Activated T-cell treated with anti-CD3 and anti-CD28 coated beads for 48 hours (primary cell): ENCODE results near the gene SKP1.
A peak's percentile ranks its signal among the peaks of the same experiment; 100 is the strongest.
"Not testable (repeated sequence)": the region's sequence is repeated elsewhere in the genome, so short reads cannot be mapped to it uniquely, and the experiment has no call there.

Experiments used
- DNase-seq: peaks from one replicate; pipeline ENCODE4 v3.0.0-alpha.2; 2020; ENCODE audit warnings: low read depth

Gene SKP1

DNA sequence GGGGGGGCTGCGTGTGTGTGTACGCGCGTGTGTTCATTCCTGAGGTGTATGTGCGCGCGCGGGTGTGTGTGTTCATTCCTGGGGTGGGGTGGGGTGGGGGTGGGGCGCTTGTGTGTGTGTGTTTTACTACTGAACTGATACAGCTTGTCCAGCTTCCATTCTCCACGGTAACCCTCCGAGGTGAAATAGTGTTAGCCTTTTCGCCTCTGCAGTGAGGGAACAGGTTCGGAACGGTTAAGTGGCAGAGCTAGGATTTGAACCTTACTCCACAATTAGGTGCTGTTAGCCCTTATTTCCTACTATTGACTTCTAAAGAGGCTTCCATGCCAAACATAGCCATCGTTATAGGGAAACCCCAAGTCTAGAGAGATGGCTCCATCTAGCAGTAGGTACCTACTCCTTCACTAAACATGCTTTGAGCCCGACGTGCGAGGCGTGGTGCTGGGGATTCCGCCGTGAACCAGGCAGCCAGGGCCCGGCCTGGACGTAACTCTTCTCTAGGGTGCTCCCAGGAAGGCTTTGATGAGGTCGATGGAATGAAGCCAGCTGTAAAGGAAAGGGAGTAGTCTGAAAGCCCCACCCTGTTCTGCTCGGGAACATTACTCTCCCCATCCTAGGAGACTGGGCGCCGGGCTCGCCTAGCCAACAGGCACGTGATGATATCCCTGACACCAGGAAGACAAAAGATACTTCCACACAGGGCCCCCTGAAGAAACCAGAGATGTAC, 782 bp upstream of the SKP1 start:
- DNase-seq = no peak

DNA sequence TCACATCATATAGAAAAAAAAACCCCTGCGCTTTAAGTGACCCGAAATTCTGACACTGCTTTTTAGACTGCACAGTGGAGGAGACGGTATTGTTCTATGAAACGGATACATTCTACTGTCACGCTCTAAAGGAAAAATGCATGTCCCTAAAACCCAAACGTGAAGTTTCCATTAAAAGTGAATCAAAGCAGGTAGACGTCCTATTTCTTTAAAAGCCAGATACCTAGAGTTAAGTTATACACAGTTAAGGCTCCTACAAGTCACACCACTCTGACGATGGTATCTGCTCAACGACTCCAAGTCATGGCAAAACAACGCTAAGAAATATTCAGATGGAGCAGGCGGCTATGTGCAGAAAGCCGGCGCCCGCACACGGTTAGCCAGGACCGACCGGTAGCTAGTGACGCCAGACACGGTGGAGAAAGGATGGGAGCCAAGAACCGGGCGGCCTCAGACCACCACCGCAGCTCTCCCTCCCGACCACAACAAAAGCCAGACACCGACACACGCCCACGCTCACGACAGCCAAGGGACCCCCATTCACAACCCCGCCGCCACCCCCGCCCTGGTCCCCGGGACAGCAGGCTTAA, 734 bp downstream of the SKP1 start:
- no peak for DNase-seq

- DNase-seq = no peak
Measured at GRCh38 chr5:134174841-134175839, 1.6 kb downstream of the SKP1 start.

- DNase-seq = no peak
Measured at GRCh38 chr5:134171972-134172371, 4.8 kb downstream of the SKP1 start.

- no peak for DNase-seq
Measured at GRCh38 chr5:134162592-134162991, 14.2 kb downstream of the SKP1 start.

GRCh38 chr5:134161513-134162395, 15.0 kb downstream of the SKP1 start:
- no peak for DNase-seq

DNA sequence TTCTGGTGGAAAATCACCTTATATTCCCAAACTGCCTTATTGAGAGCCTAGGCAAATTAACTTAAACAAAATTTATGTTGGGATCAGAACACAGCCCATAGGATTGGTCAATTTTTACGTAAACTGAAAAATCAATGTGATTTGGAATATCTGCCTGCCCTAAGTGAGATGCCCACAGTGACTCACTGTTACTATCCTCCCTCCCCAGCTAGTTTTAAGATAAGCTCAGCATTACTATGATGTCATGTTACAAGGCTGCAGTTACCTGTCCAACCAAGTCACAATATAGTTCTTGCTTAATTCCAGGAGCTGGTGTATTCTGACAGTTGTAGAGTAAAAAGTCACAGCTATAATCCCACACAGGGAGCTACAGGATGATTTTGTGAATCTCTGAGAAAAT, 23.1 kb downstream of the SKP1 start:
- DNase-seq = no peak

GRCh38 chr5:134153241-134153640, 23.5 kb downstream of the SKP1 start:
- DNase-seq = no peak

DNA sequence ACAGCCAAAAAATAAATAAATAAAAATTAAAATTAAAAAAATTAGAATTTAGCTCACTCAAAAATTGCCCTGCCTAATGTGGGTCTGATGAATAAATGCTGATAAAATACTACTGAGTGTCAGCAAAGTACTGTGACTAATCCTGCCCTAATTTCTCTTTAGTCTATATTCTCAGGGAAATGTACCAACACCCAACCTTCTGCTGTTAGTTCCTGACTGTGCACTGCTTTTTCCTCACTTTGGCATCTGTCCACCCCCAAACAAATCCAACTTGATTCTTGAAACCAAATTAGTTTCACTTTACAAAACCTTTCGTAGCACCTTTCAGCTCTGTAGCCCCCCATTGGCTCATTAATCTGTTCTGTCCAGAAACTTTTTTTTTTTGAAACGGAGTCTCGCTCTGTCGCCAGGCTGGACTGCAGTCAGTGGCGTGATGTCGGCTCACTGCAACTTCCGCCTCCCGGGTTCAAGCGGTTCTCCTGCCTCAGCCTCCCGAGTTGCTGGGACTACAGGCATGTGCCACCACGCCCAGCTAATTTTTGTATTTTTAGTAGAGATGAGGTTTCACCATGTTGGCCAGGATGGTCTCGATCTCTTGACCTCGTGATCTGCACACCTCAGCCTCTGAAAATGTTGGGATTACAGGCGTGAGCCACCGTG, 24.4 kb downstream of the SKP1 start:
- not testable (repeated sequence) for DNase-seq

DNA sequence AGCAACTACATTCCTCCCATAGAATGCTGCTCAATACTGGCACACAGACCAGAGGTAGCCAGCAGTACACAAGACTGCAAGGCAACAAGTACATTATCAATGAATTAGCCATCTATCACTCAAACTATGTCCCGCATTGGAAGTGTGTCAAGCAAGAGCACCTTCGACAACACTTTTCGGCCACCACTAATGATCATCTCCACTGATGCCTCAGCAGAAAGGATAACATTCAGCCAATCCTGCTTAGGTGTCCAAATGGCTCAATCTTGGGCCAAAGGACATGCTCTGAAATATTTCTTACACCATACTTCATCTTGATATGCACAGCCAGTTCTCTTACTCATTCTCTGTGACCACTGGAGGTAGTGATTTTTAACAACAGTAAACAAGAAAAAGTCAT, 25.0 kb downstream of the SKP1 start:
- no peak for DNase-seq

GRCh38 chr5:134149571-134150303, 27.0 kb downstream of the SKP1 start:
- no peak for DNase-seq

DNA sequence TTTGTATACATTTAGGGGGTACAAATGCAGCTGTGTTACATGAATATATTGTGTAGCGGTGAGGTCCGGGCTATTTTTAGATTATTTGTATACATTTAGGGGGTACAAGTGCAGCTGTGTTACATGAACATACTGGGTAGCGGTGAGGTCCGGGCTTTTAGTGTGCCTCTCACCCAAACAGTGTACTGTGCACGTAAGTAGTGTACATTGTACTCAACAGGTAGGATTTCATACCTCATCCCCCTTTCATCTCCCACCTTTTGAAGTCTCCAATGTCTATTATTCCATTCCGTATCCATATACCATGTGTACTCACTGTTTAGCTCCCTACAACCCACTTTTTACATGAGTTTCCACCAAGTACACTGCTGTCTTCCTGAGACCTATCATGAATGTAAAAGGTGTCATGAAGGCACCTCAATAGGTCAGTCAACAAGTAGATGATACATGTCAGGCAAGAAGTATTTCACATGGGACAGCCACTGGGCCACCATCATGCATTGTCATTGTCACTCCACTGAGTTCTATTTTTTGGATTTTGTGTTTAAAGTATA, 27.7 kb downstream of the SKP1 start:
- DNase-seq = no peak

- DNase-seq = no peak
Measured at GRCh38 chr5:134148316-134148715, 28.4 kb downstream of the SKP1 start.

- DNase-seq = no peak
Measured at GRCh38 chr5:134146651-134147518, 29.9 kb downstream of the SKP1 start.

DNA sequence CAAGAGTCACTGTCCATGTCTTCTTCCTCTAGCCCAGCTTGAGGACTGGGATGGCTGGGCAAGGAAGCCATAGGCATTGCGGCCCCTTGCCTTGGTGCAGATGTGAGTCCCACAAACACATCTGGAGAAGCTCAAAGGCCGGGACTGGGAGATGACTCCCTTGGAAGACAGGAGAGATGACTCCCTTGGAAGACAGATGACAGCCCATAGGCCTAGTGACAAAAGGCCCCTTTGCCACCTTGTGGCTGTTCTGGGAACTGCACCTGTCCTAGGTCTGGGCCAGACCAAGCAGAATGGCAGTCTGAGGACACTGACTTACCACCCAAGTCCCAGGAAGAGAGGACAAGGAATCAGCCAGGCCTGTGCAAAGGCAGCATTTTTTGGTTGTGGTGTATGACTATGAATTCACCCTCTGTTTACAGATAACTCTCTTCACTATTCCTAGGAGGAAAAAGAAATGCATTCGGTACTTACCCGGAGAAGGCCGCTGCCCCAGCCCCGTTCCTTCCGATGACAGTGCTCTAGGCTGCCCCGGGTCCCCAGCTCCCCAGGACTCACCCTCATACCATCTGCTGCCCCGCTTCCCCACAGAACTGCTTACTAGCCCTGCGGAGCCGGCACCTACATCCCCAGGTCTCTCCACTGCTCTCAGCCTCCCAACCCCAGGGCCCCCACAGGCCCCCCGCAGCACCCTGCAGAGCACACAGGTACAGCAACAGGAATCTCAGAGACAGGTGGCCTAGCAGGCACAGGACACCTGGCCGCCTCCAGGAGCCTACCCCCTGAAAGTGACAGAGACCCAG, 30.8 kb downstream of the SKP1 start:
- DNase-seq = peak; percentile 74

DNA sequence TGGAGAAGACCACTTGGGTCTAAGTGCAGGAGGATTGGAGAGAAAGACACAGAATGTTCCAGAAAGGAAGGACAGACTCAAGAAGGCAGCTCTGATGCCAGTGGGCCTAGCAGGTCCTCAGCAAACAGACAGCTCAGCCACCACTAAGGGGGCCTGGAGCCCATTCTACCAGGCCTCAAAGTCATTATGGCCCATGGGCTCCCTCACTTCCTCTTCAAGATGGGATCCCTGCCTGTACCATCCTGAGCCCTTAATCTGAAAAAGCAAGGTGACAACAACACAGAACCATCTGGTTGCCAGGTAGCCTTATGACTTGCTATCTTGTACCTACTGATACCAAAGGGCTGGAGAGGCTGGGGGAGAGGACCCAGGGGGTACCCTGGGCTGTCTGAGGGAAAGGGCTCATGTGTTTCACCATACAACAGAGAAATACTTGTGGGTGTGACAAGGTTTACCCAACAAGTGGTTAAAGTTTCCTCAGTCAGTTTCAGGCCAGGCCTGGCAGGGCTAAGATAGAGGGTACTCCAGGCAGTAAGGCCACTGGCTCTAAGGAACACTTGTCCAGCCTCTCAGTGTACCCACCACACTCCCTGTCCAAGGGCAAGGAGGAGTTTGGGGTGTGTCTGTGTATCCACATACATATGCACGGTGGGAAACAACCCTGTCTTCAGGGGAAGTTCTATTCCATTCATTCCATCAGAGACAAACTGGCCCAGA, 31.6 kb downstream of the SKP1 start:
- no peak for DNase-seq
